Endothelial cell of umbilical vein (primary cell): Measurements from ENCODE around the gene PFDN5. TPM values are rescaled to one million over a fixed set of nuclear protein-coding genes. Genes with fewer than 3 reads are reported as not detected.

ENCODE experiments used
- BruUV-seq: library from RNA; stranded (reverse); fragments of 400-500 nt; replicated peaks from 2 replicates; lab custom pipeline; 2021; lab: Mats Ljungman, UMichigan
- CTCF ChIA-PET: fragments of 300-600, 350-600 bp; sonication (Branson Sonifier 250); formaldehyde crosslinking; loops from one replicate; lab custom pipeline; 2021; ENCODE audit warnings: antibody characterized with exemption, inconsistent platforms; lab: Charles Lee
- POLR2A ChIA-PET: fragments of 300-600, 350-600 bp; sonication (Branson Sonifier 250); formaldehyde crosslinking; loops from one replicate; lab custom pipeline; 2021; ENCODE audit warnings: antibody characterized with exemption, inconsistent platforms; lab: Charles Lee
- DNase-seq: peaks from one replicate; pipeline ENCODE4 v3.0.0-alpha.2; 2011; ENCODE audit warnings: low read depth, low spot score
- FAIRE-seq: peaks from 2 replicates; lab custom pipeline; 2011; peaks lifted over from hg19 to GRCh38; lab: Jason Lieb, UNC
- H2AFZ ChIP-seq: 2 replicates; pipeline ENCODE4 v1.6.0; 2012; ENCODE audit warnings: low read depth, low read length, control low read depth, inconsistent platforms
- H3K27ac ChIP-seq: 2 replicates; pipeline ENCODE4 v1.5.1; 2011; ENCODE audit warnings: low read depth, mild to moderate bottlenecking, control low read depth, low read length, moderate library complexity; ENCODE audit not compliant: insufficient read depth
- H3K27me3 ChIP-seq, 2 experiments: 2 replicates each; pipeline versions ENCODE4 v1.6.0 to v1.6.1; 2011; ENCODE audit warnings: low read length in 2 of 2, mixed read lengths in 1 of 2; ENCODE audit not compliant: control insufficient read depth in 2 of 2, insufficient read depth in 2 of 2
- H3K36me3 ChIP-seq, 2 experiments: 2 replicates in 1 of 2; 3 replicates in 1 of 2; pipeline ENCODE4 v1.5.1; 2011; ENCODE audit warnings: low read length in 2 of 2, mild to moderate bottlenecking in 1 of 2, moderate library complexity in 1 of 2; ENCODE audit not compliant: control insufficient read depth in 2 of 2, insufficient read depth in 2 of 2; ENCODE audit errors: extremely low read depth in 1 of 2
- H3K4me1 ChIP-seq: 3 replicates; pipeline ENCODE4 v1.5.1; 2011; ENCODE audit warnings: mild to moderate bottlenecking, low read length; ENCODE audit not compliant: control insufficient read depth, insufficient read depth; ENCODE audit errors: extremely low read depth
- H3K4me2 ChIP-seq: 2 replicates; pipeline ENCODE4 v1.6.1; 2011; ENCODE audit warnings: low read length, control low read depth, mixed read lengths; ENCODE audit not compliant: insufficient read depth
- H3K4me3 ChIP-seq, 3 experiments: fragments of 200-600 bp in 1 of 3; sonication (generic), shearing (Covaris generic) in 1 of 3; replicated peaks in 1 of 3; 2 replicates each; pipeline ENCODE4 v1.5.1; 2011 to 2016; ENCODE audit warnings: control low read depth in 3 of 3, low read length in 3 of 3, mild to moderate bottlenecking in 2 of 3, inconsistent platforms in 1 of 3, low read depth in 1 of 3, moderate library complexity in 1 of 3; ENCODE audit not compliant: insufficient read depth in 1 of 3
- H3K79me2 ChIP-seq: 2 replicates; pipeline ENCODE4 v1.6.0; 2012; ENCODE audit warnings: low read length, inconsistent platforms; ENCODE audit not compliant: control insufficient read depth, insufficient read depth
- H3K9ac ChIP-seq: replicated peaks from 2 replicates; pipeline ENCODE3; 2011; ENCODE audit warnings: low read length, control low read depth; ENCODE audit not compliant: insufficient read depth; ENCODE audit errors: extremely low read depth
- H3K9me1 ChIP-seq: replicated peaks from 3 replicates; pipeline ENCODE4 v1.6.0; 2011; ENCODE audit warnings: mild to moderate bottlenecking, low read length; ENCODE audit not compliant: control insufficient read depth, insufficient read depth; ENCODE audit errors: extremely low read depth
- H3K9me3 ChIP-seq: replicated peaks from 2 replicates; pipeline ENCODE4 v1.5.1; 2012; ENCODE audit warnings: low read length, inconsistent platforms; ENCODE audit not compliant: control insufficient read depth, insufficient read depth
- H4K20me1 ChIP-seq: replicated peaks from 2 replicates; pipeline ENCODE3; 2011; ENCODE audit warnings: mild to moderate bottlenecking, low read length; ENCODE audit not compliant: control insufficient read depth, insufficient read depth; ENCODE audit errors: extremely low read depth
- CTCF ChIP-seq, 2 donors: IDR thresholded peaks; 1 replicate in 1 of 2; 2 replicates in 1 of 2; pipeline ENCODE4 v1.5.1; 2011; ENCODE audit warnings: low read length in 2 of 2, mild to moderate bottlenecking in 2 of 2, moderate library complexity in 2 of 2, control low read depth in 1 of 2, inconsistent platforms in 1 of 2, low read depth in 1 of 2; ENCODE audit not compliant: insufficient read depth in 1 of 2; ENCODE audit errors: extremely low read depth in 1 of 2
- EZH2 ChIP-seq: IDR thresholded peaks from 2 replicates; pipeline ENCODE4 v1.6.1; 2012; ENCODE audit warnings: borderline replicate concordance, low read depth, mild to moderate bottlenecking, moderate library complexity, low read length, inconsistent platforms; ENCODE audit not compliant: severe bottlenecking
- FOS ChIP-seq: IDR thresholded peaks from 2 replicates; pipeline ENCODE4 v1.6.1; 2011; ENCODE audit warnings: mild to moderate bottlenecking, low read length, moderate library complexity, borderline replicate concordance; ENCODE audit not compliant: insufficient read depth
- GATA2 ChIP-seq: IDR thresholded peaks from 2 replicates; pipeline ENCODE4 v1.7.0; 2011; ENCODE audit warnings: low read depth, mild to moderate bottlenecking, moderate library complexity, mixed read lengths, low read length; ENCODE audit not compliant: insufficient read length, insufficient read depth
- JUN ChIP-seq: IDR thresholded peaks from 2 replicates; pipeline ENCODE4 v1.6.1; 2011; ENCODE audit warnings: borderline replicate concordance, low read depth; ENCODE audit not compliant: insufficient read length, insufficient read depth
- MYC ChIP-seq: IDR thresholded peaks from one replicate; pipeline ENCODE4 v1.6.1; 2011; ENCODE audit warnings: mild to moderate bottlenecking, low read depth, low read length
- POLR2A ChIP-seq: IDR thresholded peaks from 2 replicates; pipeline ENCODE4 v1.6.1; 2012; ENCODE audit warnings: low read depth, mild to moderate bottlenecking, control low read depth, low read length
- POLR2AphosphoS5 ChIP-seq: IDR thresholded peaks from 2 replicates; pipeline ENCODE4 v1.6.1; 2012; ENCODE audit warnings: low read depth, mild to moderate bottlenecking, control low read depth, low read length, moderate library complexity; ENCODE audit not compliant: insufficient read depth
- dilution Hi-C: fragments of 300-500 bp; cut with MboI; formaldehyde crosslinking; loops from one replicate; pipeline ENCODE4 v1.15.0; 2019; ENCODE audit warnings: low sequenced_read_pairs; ENCODE audit not compliant: extremely low pct_ligation_motif_present
- intact Hi-C: fragments of 100-400 bp; cut with micrococcal nuclease; formaldehyde crosslinking; loops from one replicate; pipeline ENCODE4 v1.10.0; 2022
- polyA plus RNA-seq, 4 experiments: library from polyadenylated mRNA; depleted of rRNA in 3 of 4; stranded (reverse) in 3 of 4; unstranded in 1 of 4; fragments of >200 nt; gene quantifications; 2 replicates each; pipeline versions ENCODE4 v1.2.1 to v1.2.3, GENCODE V29; 2011 to 2012; ENCODE audit warnings: missing spikeins in 1 of 4
- total RNA-seq: library from RNA; stranded (reverse); gene quantifications from 2 replicates; pipeline ENCODE4 v1.2.3, GENCODE V29; 2021
- TF ChIP-seq, protein P1 (sequence below): IDR thresholded peaks from 2 replicates; pipeline ENCODE4 v1.6.1; 2011; ENCODE audit not compliant: insufficient read depth, insufficient read length

PFDN5 gene
- total and polyA plus RNA-seq, 2 donors (not counting 3 experiments of a cell fraction or from before 2014, with no cell fraction given): 301 to 745 TPM

GRCh38 chr12:53338916-53339315 lies 43.6 kb downstream of the PFDN5 start:
- CTCF ChIA-PET: interaction anchor here (3.3 kb wide), 1 partner anchor 13 kb away, joined by 15 read pairs; no protein-coding TSS in a partner anchor
- BruUV-seq: no TSS peak
- no peak for TF ChIP-seq FOS
- no peak for TF ChIP-seq MYC
- no peak for TF ChIP-seq POLR2AphosphoS5
- TF ChIP-seq GATA2: no peak
- TF ChIP-seq JUN: no peak
- TF ChIP-seq CTCF (IDR thresholded peaks at IDR 0.05; ENCODE audit: extremely low read depth in 1 of 2, insufficient read depth in 1 of 2, low read depth in 1 of 2, low read length in 2 of 2): no peak
- TF ChIP-seq POLR2A: no peak
- TF ChIP-seq EZH2: no peak
- TF ChIP-seq, protein P1, sequence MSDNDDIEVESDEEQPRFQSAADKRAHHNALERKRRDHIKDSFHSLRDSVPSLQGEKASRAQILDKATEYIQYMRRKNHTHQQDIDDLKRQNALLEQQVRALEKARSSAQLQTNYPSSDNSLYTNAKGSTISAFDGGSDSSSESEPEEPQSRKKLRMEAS: no peak
- no peak overlapping the region for H3K4me3 ChIP-seq
- FAIRE-seq (no peak), DNase-seq (no peak)
- no peak overlapping the region for H3K4me2 ChIP-seq
- H3K9me3 ChIP-seq: no peaks in the 10 kb centered on the region
- H3K27ac ChIP-seq: no peak overlapping the region
- no peaks in the 10 kb centered on the region for H3K9me1 ChIP-seq
- no peak overlapping the region for H3K9ac ChIP-seq
- peaks cover 20 to 21% of the 10 kb centered on the region in 2 experiments for H3K27me3 ChIP-seq
- POLR2A ChIA-PET: no interaction called here
- intact Hi-C loops: no loop called here
- no peaks in the 10 kb centered on the region for H3K36me3 ChIP-seq
- no peaks in the 10 kb centered on the region for H4K20me1 ChIP-seq
- no peak overlapping the region for H2AFZ ChIP-seq
- H3K4me1 ChIP-seq: no peaks in the 10 kb centered on the region
- no peaks in the 10 kb centered on the region for H3K79me2 ChIP-seq
- dilution Hi-C loops: no loop called here
